Ishikawa (cell line): ENCODE data around the gene PDE4B.

Experiments
- CEBPB ChIP-seq: IDR thresholded peaks from 2 replicates; pipeline ENCODE4 v1.6.1; 2012
- CREB1 ChIP-seq: IDR thresholded peaks from 2 replicates; pipeline ENCODE4 v1.6.1; 2012; ENCODE audit warnings: low read depth
- EP300 ChIP-seq: IDR thresholded peaks from 2 replicates; pipeline ENCODE4 v1.6.1; 2012; ENCODE audit warnings: borderline replicate concordance
- RAD21 ChIP-seq: IDR thresholded peaks from 2 replicates; pipeline ENCODE4 v1.6.1; 2012; ENCODE audit warnings: low read depth
- TAF1 ChIP-seq: IDR thresholded peaks from 2 replicates; pipeline ENCODE4 v1.6.1; 2012; ENCODE audit warnings: low read depth, mild to moderate bottlenecking
- YY1 ChIP-seq: IDR thresholded peaks from 2 replicates; pipeline ENCODE4 v1.6.1; 2012; ENCODE audit warnings: low read depth

DNA sequence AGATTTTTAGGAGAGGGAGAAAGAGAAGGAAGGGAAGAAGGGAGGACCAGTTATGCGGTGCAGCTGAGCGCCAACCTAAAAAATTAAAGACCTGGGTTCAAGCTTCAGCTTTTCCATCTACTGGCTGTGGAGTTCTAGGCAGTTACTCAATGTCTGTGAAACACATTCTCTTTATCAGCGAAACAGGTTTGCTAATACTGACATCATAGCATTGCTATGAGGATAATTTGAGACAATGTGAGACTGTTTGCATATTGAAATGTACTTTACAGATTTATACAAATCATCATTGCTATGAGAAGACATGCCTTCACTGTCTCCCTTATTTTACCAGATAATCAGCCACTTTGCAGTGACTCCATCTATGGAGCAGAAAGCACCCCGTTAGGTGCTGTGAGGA, 518.4 kb downstream of the PDE4B start:
- TF ChIP-seq YY1 (no peak), CREB1 (no peak), EP300 (no peak), CEBPB (no peak), RAD21 (no peak), TAF1 (no peak)
